Measurements from ENCODE around the gene TLNRD1.

Gene TLNRD1

GRCh38 chr15:81043281-81043934, 42.7 kb downstream of the TLNRD1 start:
- TF ChIP-seq REST (IDR thresholded peaks at IDR 0.05; ENCODE audit: insufficient replicate concordance, low read depth): no peak
- no peak for TF ChIP-seq POLR2AphosphoS5 (IDR thresholded peaks at IDR 0.05; ENCODE audit: low read depth)
- no peak for TF ChIP-seq GABPA (IDR thresholded peaks at IDR 0.05; ENCODE audit: low read depth)
- TF ChIP-seq SPI1 (IDR thresholded peaks at IDR 0.05; ENCODE audit: borderline replicate concordance, low read depth): no peak
- TF ChIP-seq CTCF (IDR thresholded peaks at IDR 0.05; ENCODE audit: insufficient read depth, low read length): no peak
- DNase-seq (ENCODE audit: low read depth in 1 of 2, low spot score in 1 of 2): no peak
- no peaks in the 10 kb centered on the region for H3K27me3 ChIP-seq (ENCODE audit: insufficient read depth, poor library complexity, severe bottlenecking)
- H3K4me3 ChIP-seq (replicated peaks; ENCODE audit: insufficient read depth, low read length): no peak overlapping the region
- H3K27ac ChIP-seq (replicated peaks): no peak overlapping the region

- no peak for DNase-seq (ENCODE audit: low read depth in 1 of 2, low spot score in 1 of 2)
- Histone ChIP-seq H3K4me3 (replicated peaks; ENCODE audit: insufficient read depth, low read length) (no peak overlapping the region), H3K27ac (replicated peaks) (no peak overlapping the region), H3K27me3 (ENCODE audit: insufficient read depth, poor library complexity, severe bottlenecking) (no peaks in the 10 kb centered on the region)
- TF ChIP-seq POLR2AphosphoS5 (IDR thresholded peaks at IDR 0.05; ENCODE audit: low read depth): no peak
- no peak for TF ChIP-seq CTCF (IDR thresholded peaks at IDR 0.05; ENCODE audit: insufficient read depth, low read length)
- TF ChIP-seq REST (IDR thresholded peaks at IDR 0.05; ENCODE audit: insufficient replicate concordance, low read depth): no peak
Observed at GRCh38 chr15:81043935-81044575, 43.3 kb downstream of the TLNRD1 start.

- H3K27me3 ChIP-seq (ENCODE audit: insufficient read depth, poor library complexity, severe bottlenecking): no peaks in the 10 kb centered on the region
- no peak for DNase-seq (ENCODE audit: low read depth in 1 of 2, low spot score in 1 of 2)
- no peak overlapping the region for H3K4me3 ChIP-seq (replicated peaks; ENCODE audit: insufficient read depth, low read length)
- no peak overlapping the region for H3K27ac ChIP-seq (replicated peaks)
- TF ChIP-seq REST (IDR thresholded peaks at IDR 0.05; ENCODE audit: insufficient replicate concordance, low read depth): no peak
- TF ChIP-seq SPI1 (IDR thresholded peaks at IDR 0.05; ENCODE audit: borderline replicate concordance, low read depth): no peak
- no peak for TF ChIP-seq CTCF (IDR thresholded peaks at IDR 0.05; ENCODE audit: insufficient read depth, low read length)
- TF ChIP-seq POLR2AphosphoS5 (IDR thresholded peaks at IDR 0.05; ENCODE audit: low read depth): no peak
- TF ChIP-seq GABPA (IDR thresholded peaks at IDR 0.05; ENCODE audit: low read depth): no peak
Observed at GRCh38 chr15:81046290-81046689, 45.6 kb downstream of the TLNRD1 start.
